HG03378 (cell line): ENCODE data around the gene QPCTL.
"Not testable (repeated sequence)": the region's sequence is repeated elsewhere in the genome, so short reads cannot be mapped to it uniquely, and the experiment has no call there.

Source experiments
- ATAC-seq: cut with Tn5 transposase; IDR thresholded peaks from one replicate; pipeline ENCODE4 v1.9.1; 2021; ENCODE audit warnings: mild to moderate bottlenecking, moderate library complexity; ENCODE audit not compliant: unreplicated experiment

QPCTL gene

GRCh38 chr19:45716359-45717130, 24.1 kb downstream of the QPCTL start:
- ATAC-seq = no peak

- ATAC-seq = peak; percentile 84
Measured at GRCh38 chr19:45717131-45717982, 24.9 kb downstream of the QPCTL start.

- ATAC-seq = no peak
Measured at GRCh38 chr19:45717983-45718650, 25.7 kb downstream of the QPCTL start.

- ATAC-seq = not testable (repeated sequence)
Measured at GRCh38 chr19:45720065-45720464, 27.6 kb downstream of the QPCTL start.

- not testable (repeated sequence) for ATAC-seq
Measured at GRCh38 chr19:45728683-45729082, 36.2 kb downstream of the QPCTL start.

- no peak for ATAC-seq
Measured at GRCh38 chr19:45729800-45730290, 37.4 kb downstream of the QPCTL start.

- peak; percentile 81 for ATAC-seq
Measured at GRCh38 chr19:45730368-45731288, 38.2 kb downstream of the QPCTL start, which contains the start of gene FBXO46. Gene FBXO46, minus strand, starts transcription at chr19:45730896. Its CDS starts 17,401 bp downstream, at chr19:45713495.

GRCh38 chr19:45733160-45733810, 40.8 kb downstream of the QPCTL start, which contains the start of gene MEIOSIN:
Gene MEIOSIN, plus strand, starts transcription at chr19:45733439. Its CDS starts 1,938 bp downstream, at chr19:45735377.
- no peak for ATAC-seq

GRCh38 chr19:45739498-45740439, 47.3 kb downstream of the QPCTL start:
- ATAC-seq = no peak

GRCh38 chr19:45742969-45743368, 50.5 kb downstream of the QPCTL start:
- ATAC-seq = no peak

GRCh38 chr19:45745606-45746005, 53.1 kb downstream of the QPCTL start:
- no peak for ATAC-seq

- no peak for ATAC-seq
Measured at GRCh38 chr19:45746866-45747265, 54.4 kb downstream of the QPCTL start.

- ATAC-seq = no peak
Measured at GRCh38 chr19:45747513-45747912, 55.0 kb downstream of the QPCTL start.

- not testable (repeated sequence) for ATAC-seq
Measured at GRCh38 chr19:45751483-45751882, 59.0 kb downstream of the QPCTL start.

- ATAC-seq = no peak
Measured at GRCh38 chr19:45752639-45753038, 60.2 kb downstream of the QPCTL start.

GRCh38 chr19:45753548-45753947, 61.1 kb downstream of the QPCTL start:
- no peak for ATAC-seq
